HG03378 (cell line): ENCODE data around the gene CDH23.

ENCODE experiments used
- ATAC-seq: cut with Tn5 transposase; IDR thresholded peaks from one replicate; pipeline ENCODE4 v1.9.1; 2021; ENCODE audit warnings: mild to moderate bottlenecking, moderate library complexity; ENCODE audit not compliant: unreplicated experiment

Gene CDH23

GRCh38 chr10:71671994-71672946, 275.6 kb downstream of the CDH23 start:
- ATAC-seq: no peak

GRCh38 chr10:71675295-71675970, 278.7 kb downstream of the CDH23 start:
- no peak for ATAC-seq

GRCh38 chr10:71677261-71677660, 280.5 kb downstream of the CDH23 start:
- ATAC-seq: no peak

- no peak for ATAC-seq
These were observed 281.5 kb downstream of the CDH23 start for GRCh38 chr10:71678057-71678805.

GRCh38 chr10:71679425-71679824, 282.7 kb downstream of the CDH23 start:
- no peak for ATAC-seq

GRCh38 chr10:71681977-71682376, 285.3 kb downstream of the CDH23 start:
- ATAC-seq: no peak

GRCh38 chr10:71683301-71683700, 286.6 kb downstream of the CDH23 start:
- ATAC-seq: no peak

- no peak for ATAC-seq
These were observed 287.8 kb downstream of the CDH23 start for GRCh38 chr10:71684356-71685173.

- no peak for ATAC-seq
These were observed 289.0 kb downstream of the CDH23 start for GRCh38 chr10:71685554-71686232.

- no peak for ATAC-seq
These were observed 290.4 kb downstream of the CDH23 start for GRCh38 chr10:71687077-71687476.

- ATAC-seq: no peak
These were observed 290.8 kb downstream of the CDH23 start for GRCh38 chr10:71687480-71687879.

- ATAC-seq: no peak
These were observed 291.5 kb downstream of the CDH23 start for GRCh38 chr10:71688256-71688655.

GRCh38 chr10:71690094-71690720, 293.5 kb downstream of the CDH23 start:
- ATAC-seq: no peak

GRCh38 chr10:71691405-71691804, 294.7 kb downstream of the CDH23 start:
- no peak for ATAC-seq

GRCh38 chr10:71692598-71693306, 296.0 kb downstream of the CDH23 start:
- ATAC-seq: no peak

- no peak for ATAC-seq
These were observed 296.7 kb downstream of the CDH23 start for GRCh38 chr10:71693377-71693776.

GRCh38 chr10:71694039-71694501, 297.4 kb downstream of the CDH23 start:
- ATAC-seq: no peak

- peak; percentile 83 for ATAC-seq
These were observed 297.8 kb downstream of the CDH23 start for GRCh38 chr10:71694567-71694968.
